CD1c-positive myeloid dendritic cell (primary cell): Measurements from ENCODE around the gene MMP15.

Experiments
- DNase-seq: peaks from one replicate; pipeline ENCODE4 v3.0.0-alpha.2; 2016; ENCODE audit errors: extremely low spot score

Gene MMP15

DNA sequence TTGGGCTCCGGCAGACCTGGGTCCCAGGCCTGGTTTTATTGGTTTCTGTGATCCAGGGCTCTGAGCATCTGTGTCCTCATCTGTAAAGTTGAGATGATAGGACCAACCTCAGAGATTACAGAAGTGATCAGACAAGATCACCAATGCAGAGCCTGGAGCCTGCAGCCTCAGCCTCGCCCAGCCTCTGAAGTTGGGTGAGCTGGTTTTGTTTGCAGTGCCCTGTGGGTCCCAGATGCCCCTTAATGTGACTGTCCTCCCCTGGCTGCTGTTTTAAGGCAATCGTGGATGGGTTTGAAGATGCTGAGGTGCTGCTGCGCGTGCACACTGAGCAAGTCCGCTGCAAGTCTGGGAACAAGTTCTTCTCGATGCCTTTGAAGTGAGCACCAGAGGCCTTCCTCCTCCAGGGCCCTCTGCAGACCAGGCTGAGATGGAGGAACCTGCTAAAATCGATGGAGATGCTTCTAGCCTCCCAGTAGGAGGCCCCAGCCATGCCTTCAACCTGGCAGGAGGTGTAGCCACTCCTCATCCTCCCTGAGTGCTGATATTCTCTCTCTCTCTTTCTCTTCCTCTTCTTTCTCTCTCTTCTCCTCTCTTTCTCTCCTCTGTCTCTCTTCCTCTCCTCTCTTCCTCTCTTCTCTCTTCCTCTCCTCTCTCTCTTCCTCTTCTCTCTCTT, 5.6 kb upstream of the MMP15 start:
- no peak for DNase-seq

DNA sequence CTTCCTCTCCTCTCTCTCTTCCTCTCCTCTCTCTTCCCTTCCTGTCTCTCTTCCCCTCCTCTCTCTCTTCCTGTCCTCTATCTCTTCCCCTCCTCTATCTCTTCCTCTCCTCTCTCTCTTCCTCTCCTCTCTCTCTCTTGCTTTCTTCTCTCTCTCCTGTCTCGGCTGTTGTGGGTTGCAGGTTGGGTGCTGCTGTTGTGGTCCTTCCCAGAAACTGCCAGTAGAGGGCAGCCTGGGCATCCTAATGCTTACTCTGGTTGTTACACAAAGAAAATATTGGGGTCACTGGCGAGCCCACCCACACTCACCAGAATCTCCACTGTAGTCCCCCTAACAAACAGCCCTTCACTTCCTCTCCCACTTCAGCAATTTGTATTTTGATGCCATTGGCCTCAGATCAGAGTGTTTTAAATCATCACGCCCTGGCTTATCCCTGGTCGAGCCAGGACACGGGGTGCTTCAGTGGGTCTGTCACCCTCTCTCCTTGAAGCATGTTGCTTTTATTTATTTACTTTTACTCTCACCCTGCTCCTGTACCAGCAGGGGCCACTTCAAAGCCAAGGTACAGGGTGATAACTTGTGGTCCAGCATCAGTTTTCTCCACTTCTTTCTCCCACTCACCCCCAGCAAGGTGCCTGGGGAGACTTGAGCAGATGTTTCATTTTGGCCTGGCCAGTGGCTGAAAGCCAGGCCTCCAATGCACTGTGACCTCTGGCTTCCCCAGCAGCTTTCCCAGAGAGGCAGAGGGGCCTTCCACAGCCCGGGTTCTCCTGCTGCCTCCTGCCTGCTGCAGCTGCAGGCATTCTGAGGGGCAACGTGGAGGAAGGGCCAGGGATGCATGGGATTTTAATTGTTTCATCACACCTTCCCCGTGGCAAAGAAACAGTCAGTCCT, 4.7 kb upstream of the MMP15 start:
- DNase-seq: peak; percentile 49

DNA sequence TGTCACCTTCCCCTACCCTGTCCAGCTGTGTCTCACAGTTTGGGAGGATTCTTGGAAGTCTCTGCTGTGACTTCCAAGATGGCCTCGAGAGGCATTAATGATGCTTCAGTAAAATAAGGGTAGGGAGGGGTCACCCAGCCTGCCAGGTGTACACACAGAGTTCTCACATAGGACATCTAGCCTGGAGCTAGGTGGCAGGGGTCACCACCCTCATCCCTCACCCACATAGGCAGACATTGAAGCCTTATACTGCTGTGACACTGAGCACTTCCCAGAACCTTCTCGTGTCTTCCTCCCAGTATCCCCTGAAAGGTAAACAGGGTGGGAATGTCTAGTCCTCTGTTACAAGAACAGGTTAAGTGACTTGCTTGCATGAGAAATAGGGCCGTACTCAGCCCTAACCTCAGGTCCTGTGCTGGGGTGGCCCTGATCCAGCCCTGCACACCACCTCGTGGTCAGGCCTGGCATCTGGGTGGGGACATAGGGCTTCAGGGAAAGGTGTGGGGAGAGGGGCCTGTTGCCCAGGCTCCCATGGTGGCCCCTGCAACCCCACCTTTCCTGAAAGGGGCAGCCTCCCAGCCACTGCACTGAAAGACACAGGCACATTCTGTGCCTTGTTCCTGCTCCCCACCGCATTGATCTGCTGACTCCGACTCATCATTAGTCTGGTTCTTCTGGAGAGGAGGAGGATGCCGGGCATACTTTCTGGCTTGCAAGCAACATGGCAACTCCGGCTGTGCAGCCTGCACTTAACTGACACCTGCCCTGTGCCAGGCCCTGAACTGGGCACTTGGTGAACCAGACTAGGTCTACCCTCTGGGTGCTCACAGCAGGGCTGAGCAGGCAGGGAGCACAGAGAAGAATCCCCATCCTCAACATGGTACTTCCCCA, 3.6 kb upstream of the MMP15 start:
- DNase-seq: no peak

DNA sequence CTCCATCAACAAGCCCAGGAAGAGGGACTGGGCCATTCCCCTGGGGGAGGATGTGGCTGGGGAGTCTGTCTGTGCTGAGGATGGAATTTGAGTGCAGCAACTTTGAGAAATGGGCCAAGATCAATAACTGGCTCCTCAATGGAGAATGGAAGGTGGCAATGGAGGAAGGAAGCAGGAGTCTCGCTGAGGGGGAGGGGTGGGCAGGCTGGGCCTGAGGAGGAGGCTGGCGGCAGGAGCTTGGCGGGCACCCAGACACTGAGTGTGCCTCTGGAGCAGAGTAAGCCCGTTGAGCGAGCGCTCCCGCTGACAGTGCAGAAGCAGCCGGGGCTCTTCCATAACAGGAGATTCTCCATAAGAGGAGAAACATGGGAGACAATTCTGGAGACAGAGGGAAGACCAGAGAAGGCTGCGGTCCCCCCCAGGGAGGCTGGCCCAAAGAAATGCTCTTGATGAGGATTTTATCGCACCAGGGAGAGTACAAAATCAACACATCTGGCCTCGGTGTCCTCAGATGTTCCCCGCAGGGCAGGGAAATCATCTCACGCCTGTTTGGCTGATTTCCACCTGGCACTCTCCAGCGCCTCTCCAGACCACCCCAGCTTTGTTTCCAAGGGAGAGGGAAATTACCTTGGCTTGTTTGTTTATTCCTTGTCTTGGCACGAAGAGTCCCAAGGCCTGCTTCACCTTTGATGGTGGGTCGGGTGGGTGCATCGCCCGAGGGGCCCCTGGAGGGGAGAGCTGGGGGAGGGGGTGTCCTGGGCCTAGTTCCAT, 2.8 kb upstream of the MMP15 start:
- DNase-seq: no peak

DNA sequence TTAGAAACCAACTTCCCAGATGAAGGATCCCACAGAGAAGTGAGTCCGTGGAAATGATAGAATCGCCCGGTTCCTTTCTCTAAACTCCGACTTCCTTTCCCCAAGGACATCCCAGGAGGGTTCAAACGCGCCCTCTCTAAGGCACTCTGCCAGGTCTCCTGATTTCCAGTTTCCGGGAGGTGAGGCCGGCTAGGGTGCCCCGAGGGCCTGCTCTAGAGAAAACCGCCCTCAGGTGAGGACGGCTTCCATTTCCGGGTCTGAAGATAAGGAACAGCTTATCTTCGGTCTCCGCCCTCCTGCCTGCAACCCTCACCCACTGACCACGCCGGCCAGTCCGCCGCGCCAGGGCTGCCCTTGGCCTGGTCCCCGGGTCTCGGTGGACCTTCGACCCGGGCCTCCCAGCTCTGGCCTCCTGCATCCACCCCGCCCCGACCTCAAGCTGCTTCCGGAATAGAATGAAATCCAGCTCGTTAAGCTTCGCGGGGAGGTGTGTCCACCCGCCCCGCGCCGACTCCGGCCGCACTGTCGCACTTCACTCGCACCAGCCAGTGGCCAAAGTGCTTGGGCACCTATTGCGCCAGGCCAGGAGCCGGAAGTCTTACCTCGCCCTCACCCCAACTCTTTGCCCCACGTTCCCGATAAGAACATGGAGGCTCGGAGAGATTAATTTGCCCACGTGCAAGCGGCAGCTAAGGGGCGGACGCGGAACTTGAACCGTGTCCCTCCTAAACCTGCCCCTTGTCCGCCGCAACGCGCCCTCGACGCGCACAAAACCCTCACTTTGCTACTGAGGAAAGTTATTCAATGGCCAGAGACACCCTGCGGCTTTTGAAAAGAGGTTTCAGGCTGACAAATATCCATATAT, 836 bp upstream of the MMP15 start:
- DNase-seq: peak; percentile 21

DNA sequence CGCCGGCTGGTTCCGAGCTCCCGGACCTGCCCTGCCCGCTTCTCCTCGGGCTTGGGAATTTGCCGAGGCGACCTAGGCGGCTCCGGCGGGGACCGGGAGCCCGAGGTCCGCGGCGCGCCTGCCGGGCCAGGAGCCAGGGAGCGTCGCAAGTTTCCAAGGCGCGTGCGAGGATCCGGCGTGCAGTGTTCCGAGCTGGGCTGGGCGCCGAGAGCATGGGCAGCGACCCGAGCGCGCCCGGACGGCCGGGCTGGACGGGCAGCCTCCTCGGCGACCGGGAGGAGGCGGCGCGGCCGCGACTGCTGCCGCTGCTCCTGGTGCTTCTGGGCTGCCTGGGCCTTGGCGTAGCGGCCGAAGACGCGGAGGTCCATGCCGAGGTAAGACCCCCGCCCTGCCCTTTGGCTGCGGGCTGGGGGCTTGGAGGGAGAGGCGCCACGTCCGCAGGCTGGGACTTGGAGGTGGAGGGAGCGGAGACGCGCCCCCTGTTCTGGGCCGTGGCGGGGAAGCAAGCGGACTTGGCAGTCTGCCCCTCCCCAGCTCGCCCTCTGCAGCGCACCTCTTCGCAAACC, 668 bp downstream of the MMP15 start:
- peak; percentile 13 for DNase-seq

DNA sequence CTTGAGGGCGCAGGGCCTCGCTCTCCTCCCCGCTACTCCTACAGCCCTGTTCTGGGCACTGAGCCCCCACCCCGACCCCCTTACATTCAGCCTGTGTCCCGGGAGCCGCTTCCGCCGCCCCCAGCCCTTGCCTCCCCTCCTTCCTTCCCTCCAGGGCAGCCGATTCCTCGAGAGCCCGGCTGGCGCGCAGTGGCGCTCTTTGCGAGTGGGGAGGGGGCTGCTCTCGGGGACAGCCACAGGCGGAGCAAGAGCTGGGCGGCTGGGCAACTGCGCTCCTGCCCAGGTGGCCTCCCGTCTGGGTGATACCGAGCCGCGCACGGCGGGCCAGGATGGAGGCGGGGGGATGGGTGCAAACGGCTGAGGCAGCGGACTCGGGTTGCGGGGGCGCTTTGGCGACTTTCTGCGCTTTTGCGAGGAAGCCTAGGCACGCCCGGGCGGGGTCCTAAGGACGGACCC, 1.2 kb downstream of the MMP15 start:
- DNase-seq: no peak

DNA sequence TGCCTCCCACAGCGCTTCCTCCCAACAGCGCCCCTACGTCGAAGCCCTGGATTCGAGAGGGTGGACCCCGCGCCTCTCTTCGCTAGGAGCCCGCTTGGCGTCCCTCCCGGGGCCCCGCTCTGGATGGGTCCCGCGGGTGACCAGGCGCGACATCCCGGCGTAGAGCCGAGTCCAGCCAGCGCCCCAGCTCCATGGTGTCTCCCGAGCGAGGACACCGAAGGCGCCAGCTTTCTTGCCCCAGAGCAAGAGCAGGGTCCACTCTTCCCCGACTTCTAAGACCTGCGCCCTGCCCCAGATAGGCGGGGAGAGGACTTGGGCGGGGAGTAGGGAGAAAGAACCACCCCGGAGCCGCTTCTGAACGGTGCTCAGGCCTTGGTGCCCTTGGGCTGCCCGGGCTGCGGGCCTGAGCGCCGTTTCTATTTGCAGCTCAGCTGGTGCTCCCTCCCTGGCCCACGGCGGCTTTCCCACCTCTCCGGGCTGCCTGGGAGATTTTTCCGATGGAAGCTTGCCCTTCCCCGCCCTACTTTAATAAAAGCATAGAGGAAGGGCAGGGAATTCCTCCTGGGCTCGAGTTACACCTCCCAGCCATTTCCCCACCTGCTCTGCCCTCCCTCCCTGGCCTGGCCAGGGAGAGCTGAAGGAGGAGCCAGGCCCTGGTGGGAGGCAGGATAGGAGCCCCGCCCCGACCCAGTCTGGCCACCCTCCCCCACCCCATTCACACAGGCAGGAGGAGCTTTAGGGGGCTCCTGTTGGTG, 1.8 kb downstream of the MMP15 start:
- DNase-seq: no peak

DNA sequence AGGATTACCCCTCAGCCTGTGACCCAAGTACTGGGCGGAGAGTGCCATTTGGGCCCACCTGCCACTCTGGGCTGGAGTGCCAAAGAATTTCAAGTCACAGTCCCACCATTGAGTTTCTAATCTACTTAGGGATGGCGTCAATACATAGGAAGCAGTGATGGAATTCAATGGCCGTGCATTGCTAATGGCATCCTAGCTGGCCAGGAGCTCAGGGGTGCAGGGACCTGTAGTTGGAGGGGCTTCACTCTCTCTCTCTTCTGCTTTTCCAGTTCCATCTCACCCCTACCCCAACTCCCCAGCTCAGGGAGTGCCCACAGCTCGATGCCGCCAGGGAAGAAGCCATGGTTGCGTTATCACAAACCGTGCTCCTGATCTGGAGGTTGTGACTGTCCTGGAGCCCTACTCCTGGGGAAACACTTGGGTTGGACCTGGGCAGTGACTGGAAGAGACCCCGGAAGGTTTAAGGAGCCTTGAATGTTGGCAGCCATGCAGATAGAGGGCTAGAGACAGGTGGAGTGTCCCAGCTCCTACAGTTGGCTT, 2.4 kb downstream of the MMP15 start:
- no peak for DNase-seq

DNA sequence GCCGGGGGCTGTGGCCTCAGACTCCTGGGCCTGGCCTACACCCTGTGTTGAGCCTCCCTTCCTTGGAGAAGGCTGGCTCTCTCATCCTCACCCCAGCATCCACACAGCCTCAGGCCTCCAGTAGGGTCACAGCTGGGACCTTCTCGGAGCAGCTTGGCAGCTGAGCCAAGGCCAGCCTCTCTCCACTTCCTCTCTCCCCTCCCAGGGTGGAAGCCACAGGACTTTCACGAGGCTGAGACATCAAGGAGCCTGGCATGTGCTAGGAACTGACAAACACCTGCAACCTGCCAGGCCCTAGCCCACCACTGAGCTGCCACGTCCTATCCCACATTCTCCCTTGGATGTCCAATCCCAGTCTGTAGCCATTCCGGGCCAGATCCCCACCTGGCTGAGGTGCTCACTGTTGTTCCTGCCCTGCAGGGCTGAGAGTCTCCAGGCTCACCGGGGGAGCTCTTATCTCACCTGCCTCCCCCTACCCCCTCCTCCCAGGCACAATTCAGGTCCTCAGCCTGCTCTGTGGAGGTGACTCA, 3.1 kb downstream of the MMP15 start:
- DNase-seq: no peak

DNA sequence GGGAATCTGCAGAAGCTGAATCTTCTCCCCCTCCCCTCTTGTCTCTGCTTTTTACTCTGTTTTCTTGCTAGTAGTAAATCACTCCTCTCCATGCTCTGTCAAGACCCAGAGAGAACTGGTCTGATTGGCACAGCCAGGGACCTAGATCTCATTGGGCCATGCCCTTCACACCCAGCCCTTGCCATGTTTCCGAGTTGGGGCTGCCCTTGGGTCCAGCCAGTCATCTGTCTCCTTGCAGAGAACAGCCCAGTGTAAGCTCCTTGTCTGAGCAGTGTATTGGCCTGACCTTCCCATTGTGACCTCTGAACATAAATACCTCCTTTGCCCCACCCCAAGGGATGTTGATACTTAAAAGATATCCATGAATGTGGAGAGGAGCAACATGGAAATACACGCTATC, 3.9 kb downstream of the MMP15 start:
- DNase-seq: no peak

DNA sequence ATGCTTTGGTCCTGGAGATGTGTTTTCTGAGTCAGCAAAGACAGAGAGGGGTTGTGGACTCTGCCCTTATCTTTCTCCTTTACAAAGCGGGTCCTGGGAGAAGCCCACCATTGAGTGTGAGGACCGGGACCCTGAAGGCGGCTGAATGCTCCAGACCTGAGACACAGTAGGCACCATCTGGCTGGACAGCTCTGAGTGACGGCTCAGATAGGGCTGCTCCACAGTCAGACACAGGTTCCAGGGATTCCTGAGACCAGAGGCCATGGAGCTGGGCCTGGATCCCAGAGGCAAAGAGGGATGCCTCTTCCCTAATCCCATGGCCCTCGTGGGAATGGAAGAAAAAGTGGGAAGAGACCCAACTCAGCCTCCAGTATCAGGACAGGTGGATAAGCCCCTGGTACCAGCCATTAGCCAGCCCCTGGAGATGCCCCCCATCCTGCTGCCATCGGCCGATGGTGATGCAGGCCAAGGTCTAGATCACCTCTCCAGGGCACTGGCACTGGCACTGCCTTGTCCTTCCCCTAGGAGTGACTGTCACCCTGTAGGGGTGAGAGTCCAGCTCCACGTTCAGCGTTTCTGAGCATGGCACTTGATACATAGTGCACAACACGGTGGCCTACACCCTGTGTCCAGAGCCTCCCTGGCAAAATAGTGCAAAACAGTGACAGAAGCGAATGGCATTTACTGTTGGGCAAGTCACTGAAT, 4.7 kb downstream of the MMP15 start:
- no peak for DNase-seq

DNA sequence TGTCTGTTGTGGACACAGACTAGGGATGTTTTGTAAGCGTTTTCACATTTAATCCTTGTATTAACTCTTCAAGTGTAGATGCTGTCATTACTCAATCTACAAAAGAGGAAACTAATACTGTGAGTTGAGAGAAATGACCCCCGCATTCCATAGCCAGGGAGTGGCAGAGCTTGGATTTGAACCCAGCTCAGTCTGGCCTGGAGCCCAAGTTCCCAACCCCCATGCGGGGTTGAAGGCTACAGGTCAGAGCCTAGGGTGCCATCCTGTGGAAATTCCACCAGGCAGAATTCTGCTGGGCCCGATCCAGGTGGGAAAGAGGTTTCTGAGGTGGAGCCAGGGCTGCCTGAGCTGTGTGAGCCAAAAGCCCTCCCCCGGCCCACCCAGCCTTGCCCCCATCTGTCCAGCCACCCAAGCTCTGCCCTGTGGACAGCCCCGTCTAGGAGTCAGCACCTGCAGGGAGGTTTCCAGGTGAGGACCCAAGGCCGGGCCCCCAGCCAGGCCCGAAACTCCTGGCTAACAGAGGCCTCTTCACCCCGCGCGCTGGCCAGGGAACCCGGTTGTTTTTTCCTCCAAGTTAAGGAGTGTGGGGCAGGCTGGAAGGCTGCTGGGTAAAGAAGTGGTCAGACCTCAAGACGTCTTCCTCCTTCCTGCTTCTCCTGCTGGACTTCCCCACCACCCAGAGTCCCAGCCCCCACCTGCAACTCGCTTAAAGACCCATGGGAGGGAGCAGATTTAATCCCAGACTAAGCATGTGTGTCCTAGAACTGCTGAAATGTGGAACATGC, 5.7 kb downstream of the MMP15 start:
- no peak for DNase-seq

DNA sequence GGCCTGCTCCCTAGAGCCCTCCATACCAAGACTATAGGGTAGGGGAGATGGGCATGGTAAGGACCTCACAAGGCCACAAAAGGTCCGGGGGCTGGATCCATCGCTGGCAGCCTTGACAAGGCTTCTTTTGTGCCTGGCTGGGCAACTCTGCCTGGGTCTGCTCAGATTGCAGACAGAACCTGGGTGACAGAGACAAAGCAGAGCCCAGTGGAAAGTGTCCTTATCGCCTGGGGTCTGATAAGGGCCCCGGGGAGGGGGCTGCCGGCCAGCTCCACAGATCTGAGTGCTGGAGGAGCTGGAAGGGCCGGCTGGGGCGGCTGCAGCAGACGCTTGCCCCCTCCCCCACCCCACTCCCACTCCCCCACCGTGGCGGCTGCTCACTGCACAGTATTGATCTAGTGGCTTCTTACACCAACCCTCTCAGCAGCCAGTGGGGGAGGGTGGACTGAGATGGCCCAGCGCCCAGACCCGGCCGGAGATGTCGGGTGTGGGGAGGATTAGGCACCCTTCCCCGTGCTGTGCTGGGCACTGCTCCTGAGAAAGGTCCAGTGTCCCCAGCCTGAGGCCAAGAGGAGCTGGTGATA, 7.2 kb downstream of the MMP15 start:
- no peak for DNase-seq

DNA sequence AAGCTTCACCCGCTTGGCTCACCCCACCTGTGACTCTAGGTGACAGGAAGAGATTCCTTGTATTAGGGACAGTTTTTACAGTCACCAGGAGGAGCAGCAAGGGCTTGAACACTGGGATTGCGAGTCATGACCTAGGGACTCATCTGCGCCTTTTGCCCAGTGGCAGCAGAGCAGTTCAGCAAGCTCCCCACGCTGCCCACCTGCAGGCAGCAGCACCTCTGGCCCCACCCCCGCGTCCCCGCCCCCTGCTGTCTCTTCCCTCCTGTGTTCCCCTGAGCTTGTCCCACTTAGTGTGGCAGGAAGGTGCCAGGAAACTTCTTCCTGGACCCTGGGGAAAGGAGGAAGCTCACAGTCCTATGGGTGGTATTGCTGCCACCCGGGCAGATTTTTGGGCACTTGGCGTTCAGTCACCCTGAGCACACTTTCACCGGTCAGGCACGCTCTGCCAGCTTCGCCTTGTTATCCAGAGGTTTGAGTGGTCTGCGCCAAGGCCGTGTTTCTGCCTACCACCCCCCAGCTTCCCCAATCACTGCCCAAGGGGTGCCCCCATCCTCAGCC, 8.7 kb downstream of the MMP15 start:
- no peak for DNase-seq

DNA sequence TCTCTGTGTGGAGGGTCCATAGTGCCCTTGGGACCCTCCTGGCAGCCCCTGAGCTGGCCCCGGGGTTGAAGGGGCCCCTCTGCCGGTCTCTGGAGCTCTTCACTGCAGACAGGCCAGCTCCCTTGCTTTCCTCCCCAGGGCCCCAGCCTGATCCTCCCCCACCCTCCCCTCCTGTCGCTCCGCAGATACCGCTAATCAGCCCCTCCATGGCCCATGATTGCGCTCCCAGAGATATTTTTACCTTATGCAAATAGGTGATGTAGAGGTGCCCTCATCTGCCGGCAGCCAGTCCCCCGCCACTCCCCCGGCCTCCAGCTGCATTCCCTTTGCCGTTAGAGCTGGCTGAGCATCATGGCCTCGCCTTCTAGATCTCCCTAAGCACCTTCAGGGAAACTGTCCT, 9.2 kb downstream of the MMP15 start:
- DNase-seq: no peak
